HL-60 (cell line): ENCODE measurements around the gene LINC00305.

Source experiments
- DNase-seq, 2 experiments: peaks; one replicate each; pipeline ENCODE4 v3.0.0-alpha.2; 2010 to 2020; ENCODE audit warnings: low read depth in 1 of 2, low spot score in 1 of 2
- H3K27ac ChIP-seq: fragments of 250-450 bp; sonication (Bioruptor Pico); replicated peaks from 2 replicates; pipeline ENCODE4 v1.5.1; 2020; ENCODE audit warnings: mild to moderate bottlenecking, moderate library complexity
- H3K27me3 ChIP-seq: fragments of 250-450 bp; sonication (Bioruptor Pico); 2 replicates; pipeline ENCODE4 v1.5.1; 2021; ENCODE audit warnings: mild to moderate bottlenecking, moderate library complexity; ENCODE audit not compliant: insufficient read depth, poor library complexity, severe bottlenecking
- H3K4me3 ChIP-seq: replicated peaks from 2 replicates; pipeline ENCODE4 v1.5.1; 2011; ENCODE audit warnings: mild to moderate bottlenecking, control low read depth, low read length; ENCODE audit not compliant: insufficient read depth
- GABPA ChIP-seq: IDR thresholded peaks from 2 replicates; pipeline ENCODE4 v1.6.1; 2012; ENCODE audit warnings: low read depth
- POLR2AphosphoS5 ChIP-seq: IDR thresholded peaks from 2 replicates; pipeline ENCODE4 v1.6.1; 2012; ENCODE audit warnings: low read depth
- SPI1 ChIP-seq: IDR thresholded peaks from 2 replicates; pipeline ENCODE4 v1.6.1; 2012; ENCODE audit warnings: low read depth, mild to moderate bottlenecking, borderline replicate concordance
- TF ChIP-seq, protein P1 (sequence below): IDR thresholded peaks from one replicate; pipeline ENCODE4 v1.5.1; 2011; ENCODE audit warnings: low read length, control low read depth, inconsistent platforms; ENCODE audit not compliant: insufficient read depth
- TF ChIP-seq, protein P2 (sequence below): IDR thresholded peaks from 2 replicates; pipeline ENCODE4 v1.6.1; 2012; ENCODE audit warnings: low read depth; ENCODE audit not compliant: insufficient replicate concordance

Gene LINC00305

GRCh38 chr18:64119916-64120315 lies 29.0 kb downstream of the LINC00305 start:
- no peak for TF ChIP-seq GABPA
- TF ChIP-seq, protein P1, sequence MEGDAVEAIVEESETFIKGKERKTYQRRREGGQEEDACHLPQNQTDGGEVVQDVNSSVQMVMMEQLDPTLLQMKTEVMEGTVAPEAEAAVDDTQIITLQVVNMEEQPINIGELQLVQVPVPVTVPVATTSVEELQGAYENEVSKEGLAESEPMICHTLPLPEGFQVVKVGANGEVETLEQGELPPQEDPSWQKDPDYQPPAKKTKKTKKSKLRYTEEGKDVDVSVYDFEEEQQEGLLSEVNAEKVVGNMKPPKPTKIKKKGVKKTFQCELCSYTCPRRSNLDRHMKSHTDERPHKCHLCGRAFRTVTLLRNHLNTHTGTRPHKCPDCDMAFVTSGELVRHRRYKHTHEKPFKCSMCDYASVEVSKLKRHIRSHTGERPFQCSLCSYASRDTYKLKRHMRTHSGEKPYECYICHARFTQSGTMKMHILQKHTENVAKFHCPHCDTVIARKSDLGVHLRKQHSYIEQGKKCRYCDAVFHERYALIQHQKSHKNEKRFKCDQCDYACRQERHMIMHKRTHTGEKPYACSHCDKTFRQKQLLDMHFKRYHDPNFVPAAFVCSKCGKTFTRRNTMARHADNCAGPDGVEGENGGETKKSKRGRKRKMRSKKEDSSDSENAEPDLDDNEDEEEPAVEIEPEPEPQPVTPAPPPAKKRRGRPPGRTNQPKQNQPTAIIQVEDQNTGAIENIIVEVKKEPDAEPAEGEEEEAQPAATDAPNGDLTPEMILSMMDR: no peak
- TF ChIP-seq, protein P2, sequence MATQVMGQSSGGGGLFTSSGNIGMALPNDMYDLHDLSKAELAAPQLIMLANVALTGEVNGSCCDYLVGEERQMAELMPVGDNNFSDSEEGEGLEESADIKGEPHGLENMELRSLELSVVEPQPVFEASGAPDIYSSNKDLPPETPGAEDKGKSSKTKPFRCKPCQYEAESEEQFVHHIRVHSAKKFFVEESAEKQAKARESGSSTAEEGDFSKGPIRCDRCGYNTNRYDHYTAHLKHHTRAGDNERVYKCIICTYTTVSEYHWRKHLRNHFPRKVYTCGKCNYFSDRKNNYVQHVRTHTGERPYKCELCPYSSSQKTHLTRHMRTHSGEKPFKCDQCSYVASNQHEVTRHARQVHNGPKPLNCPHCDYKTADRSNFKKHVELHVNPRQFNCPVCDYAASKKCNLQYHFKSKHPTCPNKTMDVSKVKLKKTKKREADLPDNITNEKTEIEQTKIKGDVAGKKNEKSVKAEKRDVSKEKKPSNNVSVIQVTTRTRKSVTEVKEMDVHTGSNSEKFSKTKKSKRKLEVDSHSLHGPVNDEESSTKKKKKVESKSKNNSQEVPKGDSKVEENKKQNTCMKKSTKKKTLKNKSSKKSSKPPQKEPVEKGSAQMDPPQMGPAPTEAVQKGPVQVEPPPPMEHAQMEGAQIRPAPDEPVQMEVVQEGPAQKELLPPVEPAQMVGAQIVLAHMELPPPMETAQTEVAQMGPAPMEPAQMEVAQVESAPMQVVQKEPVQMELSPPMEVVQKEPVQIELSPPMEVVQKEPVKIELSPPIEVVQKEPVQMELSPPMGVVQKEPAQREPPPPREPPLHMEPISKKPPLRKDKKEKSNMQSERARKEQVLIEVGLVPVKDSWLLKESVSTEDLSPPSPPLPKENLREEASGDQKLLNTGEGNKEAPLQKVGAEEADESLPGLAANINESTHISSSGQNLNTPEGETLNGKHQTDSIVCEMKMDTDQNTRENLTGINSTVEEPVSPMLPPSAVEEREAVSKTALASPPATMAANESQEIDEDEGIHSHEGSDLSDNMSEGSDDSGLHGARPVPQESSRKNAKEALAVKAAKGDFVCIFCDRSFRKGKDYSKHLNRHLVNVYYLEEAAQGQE: no peak
- TF ChIP-seq POLR2AphosphoS5: no peak
- no peak for TF ChIP-seq SPI1
- Histone ChIP-seq H3K27me3 (peaks cover 4% of the 10 kb centered on the region), H3K27ac (no peak overlapping the region), H3K4me3 (no peak overlapping the region)
- no peak for DNase-seq

DNA sequence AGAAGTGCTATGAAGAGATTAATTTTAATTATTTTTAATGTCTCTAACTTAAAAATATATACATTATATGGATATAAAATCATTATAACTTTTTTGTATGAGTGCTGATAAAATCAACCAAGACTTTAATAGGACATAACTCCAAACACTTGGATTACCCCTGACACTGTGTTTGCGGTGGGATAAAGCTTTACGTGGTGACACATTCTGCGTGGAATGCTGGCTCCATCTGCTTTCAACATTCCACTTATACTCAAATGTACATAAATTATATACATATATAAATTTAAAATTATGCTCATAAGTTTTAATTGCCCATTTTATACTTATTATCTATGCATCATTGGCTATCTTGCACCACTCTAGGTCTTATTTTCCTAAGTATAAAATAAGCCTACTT lies 30.5 kb downstream of the LINC00305 start:
- Histone ChIP-seq H3K27me3 (peaks cover 4% of the 10 kb centered on the region), H3K4me3 (no peak overlapping the region), H3K27ac (no peak overlapping the region)
- no peak for TF ChIP-seq SPI1
- TF ChIP-seq, protein P2: no peak
- TF ChIP-seq GABPA: no peak
- DNase-seq: no peak

DNA sequence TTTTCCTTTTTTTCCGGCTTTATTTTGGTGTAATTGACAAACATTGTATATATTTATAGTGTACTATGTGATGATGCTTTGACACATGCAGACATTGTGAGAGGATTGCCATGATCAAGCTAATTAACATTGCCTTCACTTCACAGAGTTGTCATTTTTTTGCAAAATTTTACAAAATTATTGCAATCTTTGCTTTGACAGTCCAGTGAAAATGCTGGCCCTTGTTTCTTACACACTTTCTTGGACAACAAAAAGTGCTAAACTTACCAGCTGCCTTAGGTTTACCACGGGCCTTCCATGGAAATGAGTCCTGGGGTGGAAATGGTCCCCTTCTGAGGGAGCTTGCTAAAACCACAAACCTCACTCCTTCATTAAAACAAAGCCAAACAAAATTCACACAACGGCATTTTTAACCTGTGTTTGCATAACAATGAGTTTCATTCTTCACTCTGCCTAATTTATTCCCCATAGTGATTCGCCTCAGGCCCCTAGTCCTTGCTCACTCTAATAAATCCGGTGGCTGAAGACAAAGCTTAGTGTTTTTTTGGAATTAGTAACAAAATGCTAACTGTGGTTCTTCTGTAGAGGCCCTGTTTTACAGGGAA lies 32.2 kb downstream of the LINC00305 start:
- DNase-seq: no peak
- no peak overlapping the region for H3K27ac ChIP-seq
- TF ChIP-seq, protein P1: no peak
- TF ChIP-seq SPI1 (no peak), POLR2AphosphoS5 (no peak), GABPA (no peak)
- TF ChIP-seq, protein P2: no peak
- H3K27me3 ChIP-seq: peaks cover 4% of the 10 kb centered on the region
- no peak overlapping the region for H3K4me3 ChIP-seq
